Lower lobe of right lung (tissue), 2 donors: ENCODE data around the gene TMEM184B. TPM values are rescaled to one million over a fixed set of nuclear protein-coding genes. Genes with fewer than 3 reads are reported as not detected.

Experiments used
- ATAC-seq, 2 donors: fragments of 200-7000 bp; cut with Tn5 transposase; one replicate each; pipeline ENCODE4 v1.9.1; 2020 to 2022; ENCODE audit warnings: mild to moderate bottlenecking in 2 of 2, moderate library complexity in 2 of 2
- DNase-seq: peaks from one replicate; pipeline ENCODE4 v3.0.0-alpha.2; 2020
- H3K27ac ChIP-seq: fragments of 200-600 bp; one replicate; pipeline ENCODE4 v1.8.0; 2022
- H3K27me3 ChIP-seq: fragments of 200-600 bp; one replicate; pipeline ENCODE4 v1.8.0; 2022; ENCODE audit warnings: low read depth
- H3K36me3 ChIP-seq: fragments of 200-600 bp; one replicate; pipeline ENCODE4 v1.8.0; 2022; ENCODE audit warnings: mild to moderate bottlenecking
- H3K4me1 ChIP-seq: fragments of 200-600 bp; one replicate; pipeline ENCODE4 v1.8.0; 2022
- H3K4me3 ChIP-seq: fragments of 200-600 bp; one replicate; pipeline ENCODE4 v1.8.0; 2022; ENCODE audit warnings: mild to moderate bottlenecking
- H3K9me3 ChIP-seq: fragments of 200-600 bp; one replicate; pipeline ENCODE4 v1.8.0; 2022
- CTCF ChIP-seq: fragments of 200-600 bp; IDR thresholded peaks from one replicate; pipeline ENCODE4 v1.8.0; 2022; ENCODE audit warnings: antibody characterized with exemption, mild to moderate bottlenecking
- intact Hi-C: fragments of 100-400 bp; cut with DNase I; formaldehyde crosslinking; loops from one replicate; pipeline ENCODE4 v1.11.0; 2022
- total RNA-seq: library from RNA; stranded (reverse); fragmentation: NEBNext Ultra II Directional; extraction: Animal tissue kit (Norgen Biotek cat#: 25700); gene quantifications from one replicate; pipeline ENCODE4 v1.2.1, GENCODE V29; 2021
- donor health status: DM: no; HTN: yes; CAD: no; lungs with severe emphysema.

TMEM184B gene
- total RNA-seq, 1 donor from 2014 or later, result 77.7 TPM

GRCh38 chr22:38193580-38193979 lies 79.2 kb downstream of the TMEM184B start:
- Histone ChIP-seq H3K4me1 (peaks cover 19% of the 10 kb centered on the region), H3K9me3 (no peaks in the 10 kb centered on the region), H3K36me3 (no peaks in the 10 kb centered on the region), H3K27me3 (no peaks in the 10 kb centered on the region), H3K4me3 (no peak overlapping the region), H3K27ac (no peak overlapping the region)
- intact Hi-C loops, result no loop called here
- peak; percentile 58 for DNase-seq
- peak; percentile 44 to 60 for ATAC-seq
- TF ChIP-seq CTCF, result no peak

GRCh38 chr22:38192475-38192863 lies 80.3 kb downstream of the TMEM184B start:
- Histone ChIP-seq H3K27ac (no peak overlapping the region), H3K36me3 (no peaks in the 10 kb centered on the region), H3K4me3 (no peak overlapping the region), H3K9me3 (no peaks in the 10 kb centered on the region), H3K4me1 (peaks cover 27% of the 10 kb centered on the region), H3K27me3 (no peaks in the 10 kb centered on the region)
- TF ChIP-seq CTCF, result no peak
- intact Hi-C loops, result no loop called here
- ATAC-seq (no peak), DNase-seq (no peak)

GRCh38 chr22:38191731-38192474 lies 80.9 kb downstream of the TMEM184B start:
- H3K9me3 ChIP-seq, result no peaks in the 10 kb centered on the region
- H3K36me3 ChIP-seq, result no peaks in the 10 kb centered on the region
- no peak for TF ChIP-seq CTCF
- peaks cover 33% of the 10 kb centered on the region for H3K4me1 ChIP-seq
- no peak overlapping the region for H3K27ac ChIP-seq
- H3K27me3 ChIP-seq, result no peaks in the 10 kb centered on the region
- H3K4me3 ChIP-seq, result no peak overlapping the region
- no peak for ATAC-seq
- intact Hi-C loops, result no loop called here
- DNase-seq, result no peak

GRCh38 chr22:38191055-38191454 lies 81.8 kb downstream of the TMEM184B start:
- intact Hi-C loops, result no loop called here
- Histone ChIP-seq H3K27me3 (no peaks in the 10 kb centered on the region), H3K4me1 (peaks cover 38% of the 10 kb centered on the region), H3K27ac (no peak overlapping the region), H3K4me3 (no peak overlapping the region), H3K9me3 (no peaks in the 10 kb centered on the region), H3K36me3 (no peaks in the 10 kb centered on the region)
- no peak for DNase-seq
- no peak for ATAC-seq
- no peak for TF ChIP-seq CTCF

GRCh38 chr22:38190581-38190980 lies 82.2 kb downstream of the TMEM184B start:
- Histone ChIP-seq H3K36me3 (no peaks in the 10 kb centered on the region), H3K9me3 (no peaks in the 10 kb centered on the region), H3K27ac (no peak overlapping the region), H3K27me3 (no peaks in the 10 kb centered on the region), H3K4me1 (peaks cover 38% of the 10 kb centered on the region), H3K4me3 (no peak overlapping the region)
- no peak for DNase-seq
- ATAC-seq, result no peak
- intact Hi-C loops, result no loop called here
- TF ChIP-seq CTCF, result no peak
